GM12878 (cell line): ENCODE results near the gene FZD10.

ENCODE experiments used
- FOS ChIP-seq: IDR thresholded peaks from 3 replicates; pipeline ENCODE4 v1.6.1; 2011; ENCODE audit warnings: borderline replicate concordance; ENCODE audit not compliant: insufficient read length; ENCODE audit errors: extremely low read depth
- GABPA ChIP-seq: IDR thresholded peaks from 2 replicates; pipeline ENCODE4 v1.6.1; 2014; ENCODE audit warnings: antibody characterized with exemption, low read depth, mild to moderate bottlenecking, inconsistent platforms
- MEF2A ChIP-seq: IDR thresholded peaks from 2 replicates; pipeline ENCODE4 v1.6.1; 2011; ENCODE audit warnings: low read depth, mild to moderate bottlenecking, low read length, moderate library complexity; ENCODE audit not compliant: insufficient read depth
- MXI1 ChIP-seq: fragments of 150-350 bp; IDR thresholded peaks from 2 replicates; pipeline ENCODE4 v1.6.1; 2011; ENCODE audit warnings: low read depth, mild to moderate bottlenecking, inconsistent platforms, low read length, improper control_type of control experiment
- POLR2AphosphoS5 ChIP-seq: IDR thresholded peaks from 2 replicates; pipeline ENCODE4 v1.6.1; 2011; ENCODE audit warnings: mild to moderate bottlenecking, low read length, inconsistent platforms
- ZNF24 ChIP-seq: fragments of 450-650 bp; IDR thresholded peaks from 2 replicates; pipeline ENCODE4 v1.6.1; 2017; ENCODE audit warnings: antibody characterized with exemption, mild to moderate bottlenecking
- TF ChIP-seq, protein P1 (sequence below), 3 experiments: IDR thresholded peaks in 2 of 3; conservative IDR thresholded peaks in 1 of 3; 2 replicates each; pipeline ENCODE4 v1.5.1; 2011; ENCODE audit warnings: low read depth in 3 of 3, low read length in 3 of 3, mild to moderate bottlenecking in 3 of 3, control low read depth in 2 of 3, moderate library complexity in 2 of 3, inconsistent platforms in 1 of 3, mixed read lengths in 1 of 3; ENCODE audit not compliant: control insufficient read depth in 2 of 3, insufficient read depth in 1 of 3; ENCODE audit errors: extremely low read depth in 1 of 3
- TF ChIP-seq, protein P2 (sequence below): IDR thresholded peaks from 2 replicates; pipeline ENCODE4 v1.6.1; 2011; ENCODE audit warnings: borderline replicate concordance, low read depth, mild to moderate bottlenecking, moderate library complexity, mixed read lengths, low read length; ENCODE audit not compliant: insufficient read depth; ENCODE audit errors: extremely low read length
- TF ChIP-seq, protein P3 (sequence below): IDR thresholded peaks from 2 replicates; pipeline ENCODE4 v1.6.1; 2011; ENCODE audit warnings: low read depth, low read length, improper control_type of control experiment, borderline replicate concordance

DNA sequence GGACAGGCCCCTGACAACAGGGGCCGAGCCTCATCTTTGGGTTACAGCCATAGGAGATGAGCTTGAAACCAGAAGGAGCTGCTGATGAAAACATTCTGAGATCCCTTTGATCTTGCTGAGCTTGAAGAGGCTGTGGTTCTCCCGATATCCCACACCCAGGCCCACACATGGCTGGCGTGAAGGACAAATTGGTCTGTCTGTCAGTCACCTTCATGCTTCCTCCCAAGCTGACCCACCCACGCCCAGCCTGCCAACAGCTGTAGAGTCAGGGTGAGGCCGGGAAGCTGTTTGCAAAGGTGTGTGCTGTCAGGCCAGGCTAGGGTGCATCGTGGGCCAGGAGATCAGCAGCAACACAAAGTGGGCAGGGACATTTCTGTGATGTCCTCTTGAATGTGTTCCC lies 43.2 kb downstream of the FZD10 start:
- no peak for TF ChIP-seq POLR2AphosphoS5
- no peak for TF ChIP-seq ZNF24
- TF ChIP-seq MXI1: no peak
- TF ChIP-seq, protein P1, sequence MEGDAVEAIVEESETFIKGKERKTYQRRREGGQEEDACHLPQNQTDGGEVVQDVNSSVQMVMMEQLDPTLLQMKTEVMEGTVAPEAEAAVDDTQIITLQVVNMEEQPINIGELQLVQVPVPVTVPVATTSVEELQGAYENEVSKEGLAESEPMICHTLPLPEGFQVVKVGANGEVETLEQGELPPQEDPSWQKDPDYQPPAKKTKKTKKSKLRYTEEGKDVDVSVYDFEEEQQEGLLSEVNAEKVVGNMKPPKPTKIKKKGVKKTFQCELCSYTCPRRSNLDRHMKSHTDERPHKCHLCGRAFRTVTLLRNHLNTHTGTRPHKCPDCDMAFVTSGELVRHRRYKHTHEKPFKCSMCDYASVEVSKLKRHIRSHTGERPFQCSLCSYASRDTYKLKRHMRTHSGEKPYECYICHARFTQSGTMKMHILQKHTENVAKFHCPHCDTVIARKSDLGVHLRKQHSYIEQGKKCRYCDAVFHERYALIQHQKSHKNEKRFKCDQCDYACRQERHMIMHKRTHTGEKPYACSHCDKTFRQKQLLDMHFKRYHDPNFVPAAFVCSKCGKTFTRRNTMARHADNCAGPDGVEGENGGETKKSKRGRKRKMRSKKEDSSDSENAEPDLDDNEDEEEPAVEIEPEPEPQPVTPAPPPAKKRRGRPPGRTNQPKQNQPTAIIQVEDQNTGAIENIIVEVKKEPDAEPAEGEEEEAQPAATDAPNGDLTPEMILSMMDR (IDR thresholded peaks at IDR 0.05 in 2 of 3, conservative IDR thresholded peaks at IDR 0.05 in 1 of 3; ENCODE audit: control insufficient read depth in 2 of 3, extremely low read depth in 1 of 3, insufficient read depth in 1 of 3, low read depth in 3 of 3, low read length in 3 of 3): no peak
- TF ChIP-seq MEF2A: no peak
- no peak for TF ChIP-seq FOS
- TF ChIP-seq, protein P2, sequence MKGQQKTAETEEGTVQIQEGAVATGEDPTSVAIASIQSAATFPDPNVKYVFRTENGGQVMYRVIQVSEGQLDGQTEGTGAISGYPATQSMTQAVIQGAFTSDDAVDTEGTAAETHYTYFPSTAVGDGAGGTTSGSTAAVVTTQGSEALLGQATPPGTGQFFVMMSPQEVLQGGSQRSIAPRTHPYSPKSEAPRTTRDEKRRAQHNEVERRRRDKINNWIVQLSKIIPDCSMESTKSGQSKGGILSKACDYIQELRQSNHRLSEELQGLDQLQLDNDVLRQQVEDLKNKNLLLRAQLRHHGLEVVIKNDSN: no peak
- TF ChIP-seq GABPA: no peak
- TF ChIP-seq, protein P3, sequence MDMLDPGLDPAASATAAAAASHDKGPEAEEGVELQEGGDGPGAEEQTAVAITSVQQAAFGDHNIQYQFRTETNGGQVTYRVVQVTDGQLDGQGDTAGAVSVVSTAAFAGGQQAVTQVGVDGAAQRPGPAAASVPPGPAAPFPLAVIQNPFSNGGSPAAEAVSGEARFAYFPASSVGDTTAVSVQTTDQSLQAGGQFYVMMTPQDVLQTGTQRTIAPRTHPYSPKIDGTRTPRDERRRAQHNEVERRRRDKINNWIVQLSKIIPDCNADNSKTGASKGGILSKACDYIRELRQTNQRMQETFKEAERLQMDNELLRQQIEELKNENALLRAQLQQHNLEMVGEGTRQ: no peak
